ENCODE results near the gene TERT.
"Not testable (repeated sequence)": the region's sequence is repeated elsewhere in the genome, so short reads cannot be mapped to it uniquely, and the experiment has no call there.

Gene TERT

GRCh38 chr5:1293416-1294205, 1.3 kb downstream of the TERT start:
- DNase-seq: no peak

GRCh38 chr5:1292846-1293415, 1.9 kb downstream of the TERT start:
- no peak for DNase-seq

DNA sequence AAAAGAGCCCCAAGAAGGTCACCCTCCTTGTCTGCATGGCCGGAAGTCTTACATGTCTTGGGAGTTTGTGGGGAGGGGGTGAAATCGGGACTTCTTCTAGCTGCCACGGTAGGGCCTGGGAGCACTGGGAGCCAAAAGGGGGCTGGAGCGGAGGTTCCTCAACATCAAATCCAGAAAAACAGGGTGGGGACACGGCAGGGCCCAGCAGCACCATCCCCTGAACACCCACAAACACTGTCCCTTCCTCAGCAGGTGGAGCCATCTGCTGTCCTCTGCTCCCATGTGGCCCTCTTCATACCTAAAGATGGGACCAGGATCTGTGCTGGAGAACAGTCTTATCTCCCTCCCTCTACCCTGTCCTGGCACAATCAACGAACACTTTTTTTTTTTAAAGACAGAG, 2.7 kb downstream of the TERT start:
- DNase-seq: no peak

DNA sequence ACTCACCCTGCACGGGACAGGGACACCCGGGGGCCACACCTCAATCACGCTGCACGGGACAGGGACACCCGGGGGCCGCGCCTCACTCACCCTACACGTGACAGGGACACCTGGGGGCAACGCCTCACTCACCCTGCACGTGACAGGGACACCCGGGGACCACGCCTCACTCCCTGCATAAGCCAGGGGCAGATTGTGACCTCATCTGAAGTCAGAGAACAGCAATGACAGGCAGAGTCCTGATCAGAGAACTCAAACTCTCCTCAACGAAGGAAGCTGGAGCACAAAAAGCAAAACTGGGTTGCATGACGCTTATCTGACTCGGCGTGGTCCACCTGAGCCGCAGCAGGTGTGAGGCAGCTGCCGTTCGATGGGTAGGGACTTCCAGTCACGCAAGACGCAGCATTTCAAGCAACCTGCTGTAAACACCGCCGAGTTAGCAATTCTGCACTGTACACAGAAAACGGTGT, 3.2 kb downstream of the TERT start:
- no peak for DNase-seq

- DNase-seq: not testable (repeated sequence)
Observed at GRCh38 chr5:1290956-1291355, 3.9 kb downstream of the TERT start.

DNA sequence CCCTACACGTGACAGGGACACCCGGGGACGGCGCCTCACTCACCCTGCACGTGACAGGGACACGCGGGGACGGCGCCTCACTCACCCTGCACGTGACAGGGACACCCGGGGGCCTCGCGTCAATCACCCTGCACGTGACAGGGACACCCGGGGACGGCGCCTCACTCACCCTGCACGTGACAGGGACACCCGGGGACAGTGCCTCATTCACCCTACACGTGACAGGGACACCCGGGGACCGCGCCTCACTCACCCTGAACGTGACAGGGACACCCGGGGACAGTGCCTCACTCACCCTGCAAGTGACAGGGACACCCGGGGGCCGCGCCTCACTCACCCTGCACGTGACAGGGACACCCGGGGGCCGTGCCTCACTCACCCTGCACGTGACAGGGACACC, 5.3 kb downstream of the TERT start:
- not testable (repeated sequence) for DNase-seq

- no peak for DNase-seq
Observed at GRCh38 chr5:1288439-1289335, 6.2 kb downstream of the TERT start.

GRCh38 chr5:1285883-1286291, 9.0 kb downstream of the TERT start:
- DNase-seq: no peak

DNA sequence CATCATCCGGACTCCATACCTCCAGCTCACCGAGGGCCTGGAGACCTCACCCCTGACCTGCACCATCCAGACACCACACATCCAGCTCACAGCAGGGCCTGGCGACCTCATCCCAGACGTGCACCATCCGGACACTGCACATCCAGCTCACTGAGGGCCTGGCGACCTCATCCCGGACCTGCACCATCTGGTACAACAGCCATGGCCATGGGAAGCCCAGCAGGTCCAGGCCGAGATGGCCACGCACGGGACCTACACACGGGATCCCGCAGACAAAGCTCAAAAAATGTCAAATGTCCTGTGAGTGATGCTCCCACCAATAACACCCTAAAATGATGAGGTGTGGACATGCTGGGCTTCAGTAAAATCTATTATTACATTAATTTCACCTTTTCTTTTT, 9.7 kb downstream of the TERT start:
- no peak for DNase-seq

- not testable (repeated sequence) for DNase-seq
Observed at GRCh38 chr5:1284336-1284970, 10.4 kb downstream of the TERT start.

DNA sequence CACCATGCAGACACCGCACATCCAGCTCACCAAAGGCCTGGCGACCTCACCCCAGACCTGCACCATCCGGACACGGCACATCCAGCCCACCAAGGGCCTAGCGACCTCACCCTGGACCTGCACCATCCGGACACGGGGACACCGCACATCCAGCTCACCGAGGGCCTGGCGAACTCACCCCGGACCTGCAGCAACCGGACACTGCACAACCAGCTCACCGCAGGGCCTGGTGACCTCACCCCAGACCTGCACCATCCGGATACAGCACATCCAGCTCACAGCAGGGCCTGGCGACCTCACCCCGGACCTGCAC, 11.2 kb downstream of the TERT start:
- not testable (repeated sequence) for DNase-seq

- not testable (repeated sequence) for DNase-seq
Observed at GRCh38 chr5:1282993-1283728, 11.7 kb downstream of the TERT start.

DNA sequence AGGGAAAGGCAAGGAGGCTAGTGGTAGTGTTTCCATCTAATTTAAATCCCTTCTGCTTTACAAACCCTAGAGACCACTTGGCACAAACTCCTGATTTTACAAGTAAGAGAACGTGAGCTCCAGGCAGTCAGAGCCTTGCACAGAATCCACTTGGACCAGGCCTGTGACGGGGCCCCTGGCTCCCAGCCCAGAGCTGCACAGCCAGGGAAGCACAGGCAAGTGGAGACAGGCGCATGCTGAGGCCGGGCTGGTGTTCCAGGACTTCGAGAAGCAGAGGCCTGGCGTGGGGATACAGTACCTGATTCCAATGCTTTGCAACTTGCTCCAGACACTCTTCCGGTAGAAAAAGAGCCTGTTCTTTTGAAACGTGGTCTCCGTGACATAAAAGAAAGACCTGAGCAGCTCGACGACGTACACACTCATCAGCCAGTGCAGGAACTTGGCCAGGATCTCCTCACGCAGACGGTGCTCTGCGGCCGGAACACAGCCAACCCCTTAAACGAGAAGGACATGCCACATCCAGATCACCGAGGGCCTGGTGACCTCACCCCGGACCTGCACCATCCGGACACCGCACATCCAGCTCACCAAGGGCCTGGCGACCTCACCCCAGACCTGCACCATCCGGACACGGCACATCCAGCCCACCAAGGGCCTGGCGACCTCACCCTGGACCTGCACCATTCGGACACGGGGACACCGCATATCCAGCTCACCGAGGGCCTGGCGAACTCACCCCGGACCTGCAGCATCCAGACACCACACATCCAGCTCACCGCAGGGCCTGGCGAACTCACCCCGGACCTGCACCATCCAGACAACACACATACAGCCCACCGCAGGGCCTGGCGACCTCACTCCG, 12.5 kb downstream of the TERT start:
- no peak for DNase-seq

- no peak for DNase-seq
Observed at GRCh38 chr5:1281038-1281882, 13.6 kb downstream of the TERT start.

- DNase-seq: no peak
Observed at GRCh38 chr5:1280177-1281037, 14.5 kb downstream of the TERT start.

GRCh38 chr5:1279443-1280151, 15.3 kb downstream of the TERT start:
- DNase-seq: no peak

DNA sequence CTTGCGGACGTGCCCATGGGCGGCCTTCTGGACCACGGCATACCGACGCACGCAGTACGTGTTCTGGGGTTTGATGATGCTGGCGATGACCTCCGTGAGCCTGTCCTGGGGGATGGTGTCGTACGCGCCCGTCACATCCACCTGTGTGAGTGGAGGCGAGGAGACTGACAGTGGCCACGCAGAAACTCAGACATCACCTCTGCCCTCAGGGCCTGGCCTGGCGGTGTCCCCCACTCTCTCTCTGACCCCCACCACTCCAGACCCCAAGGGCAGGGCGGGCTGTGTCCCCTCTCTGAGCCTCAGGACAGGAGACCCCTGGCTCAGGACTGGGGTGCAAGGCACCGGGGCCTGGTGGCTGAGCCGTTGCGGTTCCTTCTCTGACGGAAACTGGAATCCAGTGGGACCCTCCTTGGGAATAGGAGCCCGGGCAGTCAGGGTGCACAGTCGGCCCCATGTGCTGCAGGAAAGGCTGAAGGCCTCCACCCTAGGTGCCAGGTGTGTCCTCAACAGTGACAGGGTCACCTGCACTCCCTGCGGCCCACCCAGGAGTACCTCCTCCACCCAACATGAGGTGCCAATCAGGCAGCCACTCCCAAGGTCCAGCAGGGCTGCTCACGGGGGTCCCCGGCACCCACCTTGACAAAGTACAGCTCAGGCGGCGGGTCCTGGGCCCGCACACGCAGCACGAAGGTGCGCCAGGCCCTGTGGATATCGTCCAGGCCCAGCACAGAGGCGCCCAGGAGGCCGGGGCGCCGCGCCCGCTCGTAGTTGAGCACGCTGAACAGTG, 16.0 kb downstream of the TERT start:
- DNase-seq: no peak

GRCh38 chr5:1278216-1278615, 16.7 kb downstream of the TERT start:
- DNase-seq: no peak

Measured in SW 1271 (cell line).